ENCODE measurements around the gene TSHZ1.

Gene TSHZ1

GRCh38 chr18:75209129-75209950 is 1.3 kb upstream of the TSHZ1 start, which contains the start of gene PTGR3 (continued):
- TF ChIP-seq PATZ1 (tag by site-specific recombination; IDR thresholded peaks at IDR 0.05): peak; percentile 20; the same call in 1 of the 2 replicates
- TF ChIP-seq GFI1B (tag by site-specific recombination; IDR thresholded peaks at IDR 0.05): no peak
- TF ChIP-seq ZNF776 (tag by site-specific recombination; IDR thresholded peaks at IDR 0.05; ENCODE audit: borderline replicate concordance): no peak
- TF ChIP-seq ZFP69B (tag by site-specific recombination; IDR thresholded peaks at IDR 0.05): no peak
- 0 out of 2 replicates have a peak, but pooled peaks have one; percentile 50 for TF ChIP-seq ZBTB44 (tag by site-specific recombination; IDR thresholded peaks at IDR 0.05)
- no peak for TF ChIP-seq ZNF830 (tag by site-specific recombination; IDR thresholded peaks at IDR 0.05; ENCODE audit: low read depth)
- peak; percentile 34; the same call in 1 of the 2 replicates for TF ChIP-seq ZBTB10 (tag by site-specific recombination; IDR thresholded peaks at IDR 0.05)
- no peak for TF ChIP-seq ELK4 (IDR thresholded peaks at IDR 0.05; ENCODE audit: borderline replicate concordance, low read depth, low read length)
- TF ChIP-seq GLI4 (tag by site-specific recombination; IDR thresholded peaks at IDR 0.05): no peak
- no peak for TF ChIP-seq WT1 (tag by site-specific recombination; IDR thresholded peaks at IDR 0.05)
- TF ChIP-seq SP7 (tag by site-specific recombination; IDR thresholded peaks at IDR 0.05): no peak
- no peak for TF ChIP-seq ZNF423 (tag by site-specific recombination; IDR thresholded peaks at IDR 0.05)
- TF ChIP-seq ZNF514 (tag by site-specific recombination; IDR thresholded peaks at IDR 0.05): no peak
- no peak for TF ChIP-seq ZNF645 (tag by site-specific recombination; IDR thresholded peaks at IDR 0.05)
- no peak for TF ChIP-seq ZNF571 (tag by site-specific recombination; IDR thresholded peaks at IDR 0.05)
- TF ChIP-seq GLIS2 (tag by site-specific recombination; IDR thresholded peaks at IDR 0.05): peak; percentile 56
- no peak for TF ChIP-seq ZNF169 (tag by site-specific recombination; IDR thresholded peaks at IDR 0.05)
- TF ChIP-seq ZBTB26 (tag by site-specific recombination; optimal IDR thresholded peaks at IDR 0.05): peak; percentile 55
- 0 out of 2 replicates have a peak, but pooled peaks have one; percentile 38 for TF ChIP-seq PBX3 (CRISPR knock-in tag; IDR thresholded peaks at IDR 0.05)
- peak; percentile 54; the same call in 1 of the 2 replicates for TF ChIP-seq ZNF692 (tag by site-specific recombination; IDR thresholded peaks at IDR 0.05)
- TF ChIP-seq ZSCAN30 (tag by site-specific recombination; IDR thresholded peaks at IDR 0.05): peak; percentile 66; the same call in 1 of the 2 replicates
- TF ChIP-seq ZNF398 (tag by site-specific recombination; IDR thresholded peaks at IDR 0.05): peak; percentile 78

Data from HEK293 (cell line).